Neuronal stem cell (in vitro differentiated cells): ENCODE results near the gene PRR14L.

Experiments used
- DNase-seq: peaks from one replicate; pipeline ENCODE4 v3.0.0-alpha.2; 2013; ENCODE audit warnings: low spot score
- H2AFZ ChIP-seq: one replicate; pipeline ENCODE4 v1.6.1; 2013; ENCODE audit warnings: mild to moderate bottlenecking, low read length, inconsistent platforms
- H2AK5ac ChIP-seq: 2 replicates; pipeline ENCODE4 v1.6.1; 2013; ENCODE audit warnings: low read depth, mild to moderate bottlenecking, inconsistent platforms, low read length, moderate library complexity, mixed read lengths
- H2BK120ac ChIP-seq: 2 replicates; pipeline ENCODE4 v1.6.1; 2013; ENCODE audit warnings: low read depth, mild to moderate bottlenecking, inconsistent platforms, low read length, moderate library complexity, mixed read lengths
- H2BK12ac ChIP-seq: one replicate; pipeline ENCODE4 v1.6.1; 2013; ENCODE audit warnings: low read length, inconsistent platforms
- H2BK15ac ChIP-seq: 2 replicates; pipeline ENCODE4 v1.6.1; 2013; ENCODE audit warnings: mild to moderate bottlenecking, low read length, inconsistent platforms, mixed read lengths
- H2BK5ac ChIP-seq: one replicate; pipeline ENCODE4 v1.6.1; 2013; ENCODE audit warnings: inconsistent platforms, mild to moderate bottlenecking, low read length, moderate library complexity
- H3K14ac ChIP-seq: one replicate; pipeline ENCODE4 v1.6.1; 2013; ENCODE audit warnings: low read length, inconsistent platforms
- H3K18ac ChIP-seq: 2 replicates; pipeline ENCODE4 v1.6.1; 2013; ENCODE audit warnings: low read length, inconsistent platforms
- H3K23ac ChIP-seq: 2 replicates; pipeline ENCODE4 v1.6.1; 2013; ENCODE audit warnings: low read depth, mild to moderate bottlenecking, mixed read lengths, low read length, inconsistent platforms; ENCODE audit not compliant: poor library complexity
- H3K27ac ChIP-seq: replicated peaks from 3 replicates; pipeline ENCODE4 v1.5.1; 2013; ENCODE audit warnings: low read length, inconsistent platforms
- H3K27me3 ChIP-seq, 3 experiments: 2 replicates each; pipeline ENCODE4 v1.6.1; 2013; ENCODE audit warnings: low read length in 3 of 3, mild to moderate bottlenecking in 2 of 3, inconsistent platforms in 1 of 3, low read depth in 1 of 3, mixed read lengths in 1 of 3, moderate library complexity in 1 of 3; ENCODE audit not compliant: control insufficient read depth in 3 of 3, insufficient read depth in 3 of 3
- H3K36me3 ChIP-seq, 2 donors: replicated peaks in 1 of 2; 2 replicates each; pipeline ENCODE4 v1.6.1; 2013; ENCODE audit warnings: low read length in 2 of 2; ENCODE audit not compliant: control insufficient read depth in 2 of 2, insufficient read depth in 2 of 2
- H3K4ac ChIP-seq: 2 replicates; pipeline ENCODE4 v1.6.1; 2013; ENCODE audit warnings: inconsistent platforms, mild to moderate bottlenecking, low read length, moderate library complexity
- H3K4me1 ChIP-seq, 2 donors: 1 replicate in 1 of 2; 2 replicates in 1 of 2; pipeline ENCODE4 v1.6.1; 2013; ENCODE audit warnings: low read length in 2 of 2, low read depth in 1 of 2; ENCODE audit not compliant: control insufficient read depth in 2 of 2, insufficient read depth in 1 of 2
- H3K4me2 ChIP-seq: one replicate; pipeline ENCODE4 v1.6.1; 2013; ENCODE audit warnings: mild to moderate bottlenecking, low read length, inconsistent platforms; ENCODE audit not compliant: insufficient read depth, poor library complexity, severe bottlenecking
- H3K4me3 ChIP-seq, 2 donors: 2 replicates each; pipeline ENCODE4 v1.5.1; 2013; ENCODE audit warnings: low read length in 2 of 2, mild to moderate bottlenecking in 2 of 2, inconsistent platforms in 1 of 2, moderate library complexity in 1 of 2
- H3K79me1 ChIP-seq: one replicate; pipeline ENCODE4 v1.6.1; 2013; ENCODE audit warnings: low read depth, mild to moderate bottlenecking, inconsistent platforms, low read length, moderate library complexity
- H3K9ac ChIP-seq: one replicate; pipeline ENCODE4 v1.6.1; 2013; ENCODE audit warnings: mild to moderate bottlenecking, low read depth, low read length, inconsistent platforms; ENCODE audit not compliant: poor library complexity
- H3K9me3 ChIP-seq, 2 donors: replicated peaks in 1 of 2; 2 replicates each; pipeline versions ENCODE3 to v1.6.1; 2013; ENCODE audit warnings: low read length in 2 of 2, mild to moderate bottlenecking in 2 of 2, inconsistent platforms in 1 of 2, low read depth in 1 of 2, mixed read lengths in 1 of 2, moderate library complexity in 1 of 2; ENCODE audit not compliant: control insufficient read depth in 2 of 2, insufficient read depth in 1 of 2
- H4K8ac ChIP-seq: one replicate; pipeline ENCODE4 v1.6.1; 2013; ENCODE audit warnings: low read depth, mild to moderate bottlenecking, inconsistent platforms, low read length, moderate library complexity
- H4K91ac ChIP-seq: one replicate; pipeline ENCODE4 v1.6.1; 2013; ENCODE audit warnings: low read length, low read depth, mild to moderate bottlenecking, inconsistent platforms; ENCODE audit not compliant: poor library complexity
- WGBS, 2 donors: extraction: QIAGEN DNeasy Blood & Tissue Kit; methylation state at CpG; one replicate each; pipeline ENCODE4 v1.1.7; 2013; ENCODE audit warnings: missing lambda C conversion rate in 2 of 2, mixed read lengths in 1 of 2; ENCODE audit not compliant: insufficient read length in 2 of 2, insufficient replicate concordance in 1 of 2; ENCODE audit errors: extremely low coverage in 2 of 2; 5-methylcytosine and 5-hydroxymethylcytosine counted together

The PRR14L gene

GRCh38 chr22:31732089-31732829 is 17.7 kb downstream of the PRR14L start:
- H3K18ac ChIP-seq = no peak overlapping the region
- no peak overlapping the region for H2AK5ac ChIP-seq
- H4K8ac ChIP-seq = no peak overlapping the region
- no peak overlapping the region for H3K23ac ChIP-seq
- no peaks in the 10 kb centered on the region for H3K9me3 ChIP-seq
- H3K27me3 ChIP-seq = no peaks in the 10 kb centered on the region
- H4K91ac ChIP-seq = no peak overlapping the region
- H3K4ac ChIP-seq = no peak overlapping the region
- H2AFZ ChIP-seq = no peak overlapping the region
- no peak overlapping the region for H3K4me3 ChIP-seq
- H2BK5ac ChIP-seq = no peak overlapping the region
- H3K4me1 ChIP-seq = peaks cover 0 to 1% of the 10 kb centered on the region in 2 donors
- peaks cover 12 to 49% of the 10 kb centered on the region in 2 donors for H3K36me3 ChIP-seq
- DNase-seq = no peak
- H2BK12ac ChIP-seq = no peak overlapping the region
- H3K27ac ChIP-seq = no peak overlapping the region
- H3K14ac ChIP-seq = no peak overlapping the region
- H3K79me1 ChIP-seq = peaks cover 9% of the 10 kb centered on the region
- H2BK15ac ChIP-seq = no peak overlapping the region
- H3K9ac ChIP-seq = no peak overlapping the region
- no CpG with 5 or more reads among the region's 2 CpGs for WGBS, 2 donors
- no peak overlapping the region for H2BK120ac ChIP-seq
- H3K4me2 ChIP-seq = no peak overlapping the region

DNA sequence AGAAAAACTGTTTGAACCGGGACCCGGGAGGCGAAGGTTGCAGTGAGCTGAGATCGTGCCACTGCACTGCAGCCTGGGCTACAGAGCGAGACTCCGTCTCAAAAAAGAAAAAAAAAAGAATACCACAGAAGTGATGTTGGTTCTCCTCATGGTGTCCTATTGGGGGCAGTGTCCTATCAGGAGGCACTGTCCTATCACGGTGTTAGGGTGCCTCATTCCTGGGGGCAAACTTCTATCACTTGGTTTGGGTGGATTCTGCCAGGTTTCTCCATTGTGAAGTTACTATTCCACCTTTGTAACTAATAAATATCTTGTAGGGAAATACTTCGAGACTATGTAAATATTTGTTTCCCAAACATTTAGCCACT is 19.6 kb downstream of the PRR14L start:
- Histone ChIP-seq H2BK12ac (no peak overlapping the region), H3K14ac (no peak overlapping the region), H2AFZ (no peak overlapping the region), H3K36me3 (peaks cover 16 to 55% of the 10 kb centered on the region in 2 donors), H3K9me3 (no peaks in the 10 kb centered on the region), H3K4ac (no peak overlapping the region), H3K23ac (no peak overlapping the region), H2AK5ac (no peak overlapping the region), H3K27ac (no peak overlapping the region), H2BK15ac (no peak overlapping the region), H4K8ac (no peak overlapping the region), H3K4me3 (no peak overlapping the region), H4K91ac (no peak overlapping the region), H3K27me3 (no peaks in the 10 kb centered on the region), H3K18ac (no peak overlapping the region), H2BK5ac (no peak overlapping the region), H3K9ac (no peak overlapping the region), H3K4me1 (peaks cover 0 to 1% of the 10 kb centered on the region in 2 donors), H3K4me2 (no peak overlapping the region), H3K79me1 (peaks cover 8% of the 10 kb centered on the region), H2BK120ac (no peak overlapping the region)
- no peak for DNase-seq
- no CpG with 5 or more reads among the region's 8 CpGs for WGBS, 2 donors

DNA sequence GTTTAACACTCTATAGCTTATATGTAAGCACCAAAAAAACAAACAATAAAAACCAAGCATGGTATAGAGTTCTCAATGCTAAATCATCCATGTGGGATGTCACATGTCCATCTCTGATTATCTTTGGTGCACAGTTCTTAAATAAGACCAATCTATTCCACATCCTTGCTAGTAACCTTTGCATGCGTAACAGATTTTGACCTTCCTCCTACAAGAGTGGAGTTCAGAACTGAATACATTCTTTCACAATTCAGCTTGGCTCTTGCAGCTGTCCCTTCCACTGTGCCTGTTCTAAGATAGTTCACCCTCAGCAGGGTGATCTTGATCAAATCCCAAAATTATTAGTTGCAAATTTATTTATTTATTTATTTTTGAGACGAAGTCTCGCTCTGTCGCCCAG is 21.1 kb downstream of the PRR14L start:
- WGBS, 2 donors = no CpG with 5 or more reads among the region's 4 CpGs
- peaks cover 0 to 11% of the 10 kb centered on the region in 2 donors for H3K9me3 ChIP-seq
- no peak overlapping the region for H3K4me2 ChIP-seq
- peaks cover 5% of the 10 kb centered on the region for H3K79me1 ChIP-seq
- H3K36me3 ChIP-seq = peaks cover 21 to 59% of the 10 kb centered on the region in 2 donors
- H2BK120ac ChIP-seq = no peak overlapping the region
- H3K4me1 ChIP-seq = no peaks in the 10 kb centered on the region
- DNase-seq = no peak
- H2AFZ ChIP-seq = no peak overlapping the region
- H3K14ac ChIP-seq = no peak overlapping the region
- H2BK5ac ChIP-seq = no peak overlapping the region
- no peak overlapping the region for H3K23ac ChIP-seq
- H4K8ac ChIP-seq = no peak overlapping the region
- H3K4me3 ChIP-seq = no peak overlapping the region
- no peaks in the 10 kb centered on the region for H3K27me3 ChIP-seq
- H3K4ac ChIP-seq = no peak overlapping the region
- no peak overlapping the region for H3K9ac ChIP-seq
- no peak overlapping the region for H2BK15ac ChIP-seq
- H2AK5ac ChIP-seq = no peak overlapping the region
- no peak overlapping the region for H3K18ac ChIP-seq
- no peak overlapping the region for H4K91ac ChIP-seq
- no peak overlapping the region for H2BK12ac ChIP-seq
- H3K27ac ChIP-seq = no peak overlapping the region

DNA sequence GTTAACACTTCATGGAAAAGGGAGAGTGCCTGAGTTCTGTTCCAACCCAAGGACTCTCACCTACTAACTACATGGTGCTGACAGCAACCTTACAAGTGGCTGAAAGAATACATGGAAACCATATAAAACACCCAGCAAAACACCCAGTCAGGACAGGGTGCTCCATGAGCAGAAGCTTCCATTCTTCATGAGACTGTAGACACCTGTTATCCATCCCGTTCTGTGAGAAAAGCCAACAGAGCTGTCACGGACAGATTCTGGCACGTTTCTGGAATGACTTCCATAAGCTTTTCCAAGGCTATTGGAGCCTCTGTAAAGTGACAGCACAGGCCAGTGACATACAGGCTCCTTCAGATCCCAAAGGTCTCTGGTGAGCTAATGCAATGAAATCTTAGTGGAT is 23.2 kb downstream of the PRR14L start:
- no CpG with 5 or more reads among the region's 3 CpGs for WGBS, 2 donors
- H4K91ac ChIP-seq = no peak overlapping the region

More for the DNA sequence above, 23.2 kb downstream of the PRR14L start:
- no peaks in the 10 kb centered on the region for H3K27me3 ChIP-seq
- no peak overlapping the region for H2BK15ac ChIP-seq
- H2AFZ ChIP-seq = no peak overlapping the region
- no peak overlapping the region for H3K4me3 ChIP-seq
- H4K8ac ChIP-seq = no peak overlapping the region
- DNase-seq = no peak
- peaks cover 27 to 69% of the 10 kb centered on the region in 2 donors for H3K36me3 ChIP-seq
- H2BK5ac ChIP-seq = no peak overlapping the region
- no peak overlapping the region for H2AK5ac ChIP-seq
- no peak overlapping the region for H3K23ac ChIP-seq
- no peak overlapping the region for H3K18ac ChIP-seq
- H3K4me2 ChIP-seq = no peak overlapping the region
- H3K79me1 ChIP-seq = peaks cover 4% of the 10 kb centered on the region
- no peak overlapping the region for H3K4ac ChIP-seq
- peaks cover 0 to 14% of the 10 kb centered on the region in 2 donors for H3K9me3 ChIP-seq
- H3K14ac ChIP-seq = no peak overlapping the region
- no peak overlapping the region for H3K9ac ChIP-seq
- no peaks in the 10 kb centered on the region for H3K4me1 ChIP-seq
- H3K27ac ChIP-seq = no peak overlapping the region
- no peak overlapping the region for H2BK12ac ChIP-seq
- no peak overlapping the region for H2BK120ac ChIP-seq
